ENCODE measurements around the gene PDS5A.
A peak's percentile ranks its signal among the peaks of the same experiment; 100 is the strongest.
"Not testable (repeated sequence)": the region's sequence is repeated elsewhere in the genome, so short reads cannot be mapped to it uniquely, and the experiment has no call there.

PDS5A gene

GRCh38 chr4:39814403-39815185, 163.1 kb downstream of the PDS5A start (continued):
- TF ChIP-seq ZNF785 (tag by site-specific recombination; IDR thresholded peaks at IDR 0.05) (no peak), OSR2 (tag by site-specific recombination; IDR thresholded peaks at IDR 0.05) (no peak), ZNF626 (tag by site-specific recombination; IDR thresholded peaks at IDR 0.05) (no peak), ZNF639 (tag by site-specific recombination; IDR thresholded peaks at IDR 0.05) (peak; percentile 62; the same call in 1 of the 2 replicates), KLF8 (tag by site-specific recombination; IDR thresholded peaks at IDR 0.05) (peak; percentile 98), SALL2 (tag by site-specific recombination; IDR thresholded peaks at IDR 0.05; ENCODE audit: borderline replicate concordance) (peak; percentile 61; the same call in 1 of the 2 replicates), ZNF514 (tag by site-specific recombination; IDR thresholded peaks at IDR 0.05) (no peak), ZNF654 (tag by site-specific recombination; IDR thresholded peaks at IDR 0.05; ENCODE audit: low read depth) (no peak), ZNF398 (tag by site-specific recombination; IDR thresholded peaks at IDR 0.05) (no peak), MZF1 (tag by site-specific recombination; IDR thresholded peaks at IDR 0.05; ENCODE audit: borderline replicate concordance) (no peak), ZNF488 (tag by site-specific recombination; IDR thresholded peaks at IDR 0.05) (0 out of 2 replicates have a peak, but pooled peaks have one; percentile 8), ZXDB (tag by site-specific recombination; IDR thresholded peaks at IDR 0.05) (no peak)

DNA sequence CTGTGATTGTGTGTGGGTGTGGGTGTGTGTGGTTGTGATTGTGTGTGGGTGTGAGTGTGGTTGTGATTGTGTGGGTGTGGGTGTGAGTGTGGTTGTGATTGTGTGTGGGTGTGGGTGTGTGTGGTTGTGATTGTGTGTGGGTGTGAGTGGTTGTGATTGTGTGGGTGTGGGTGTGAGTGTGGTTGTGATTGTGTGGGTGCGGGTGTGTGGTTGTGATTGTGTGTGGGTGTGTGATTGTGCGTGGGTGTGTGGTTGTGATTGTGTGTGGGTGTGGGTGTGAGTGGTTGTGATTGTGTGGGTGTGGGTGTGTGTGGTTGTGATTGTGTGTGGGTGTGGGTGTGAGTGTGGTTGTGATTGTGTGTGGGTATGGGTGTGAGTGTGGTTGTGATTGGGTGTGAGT, 163.9 kb downstream of the PDS5A start:
- CTCF ChIA-PET, result not testable (repeated sequence)

DNA sequence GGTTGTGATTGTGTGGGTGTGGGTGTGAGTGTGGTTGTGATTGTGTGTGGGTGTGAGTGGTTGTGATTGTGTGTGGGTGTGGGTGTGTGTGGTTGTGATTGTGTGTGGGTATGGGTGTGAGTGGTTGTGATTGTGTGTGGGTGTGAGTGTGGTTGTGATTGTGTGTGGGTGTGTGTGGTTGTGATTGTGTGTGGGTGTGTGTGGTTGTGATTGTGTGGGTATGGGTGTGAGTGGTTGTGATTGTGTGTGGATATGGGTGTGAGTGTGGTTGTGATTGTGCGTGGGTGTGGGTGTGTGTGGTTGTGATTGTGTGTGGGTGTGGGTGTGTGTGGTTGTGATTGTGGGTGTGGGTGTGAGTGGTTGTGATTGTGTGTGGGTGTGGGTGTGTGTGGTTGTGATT, 164.7 kb downstream of the PDS5A start:
- H3K27ac ChIP-seq (ENCODE audit: extremely low read depth, low read depth, low read length), result not testable (repeated sequence)

More for the DNA sequence above, 163.9 kb downstream of the PDS5A start:
- POLR2A ChIA-PET; H3K36me3 ChIP-seq (ENCODE audit: control insufficient read depth in 2 of 2, insufficient read depth in 1 of 2, low read length in 2 of 2); H3K4me3 ChIP-seq (ENCODE audit: low read depth, low read length); H3K9me3 ChIP-seq (ENCODE audit: control insufficient read depth, insufficient read depth, low read depth, low read length); H3K27ac ChIP-seq (ENCODE audit: extremely low read depth, low read depth, low read length); H3K4me1 ChIP-seq (ENCODE audit: control insufficient read depth, insufficient read depth, low read length): not testable (repeated sequence)

DNA sequence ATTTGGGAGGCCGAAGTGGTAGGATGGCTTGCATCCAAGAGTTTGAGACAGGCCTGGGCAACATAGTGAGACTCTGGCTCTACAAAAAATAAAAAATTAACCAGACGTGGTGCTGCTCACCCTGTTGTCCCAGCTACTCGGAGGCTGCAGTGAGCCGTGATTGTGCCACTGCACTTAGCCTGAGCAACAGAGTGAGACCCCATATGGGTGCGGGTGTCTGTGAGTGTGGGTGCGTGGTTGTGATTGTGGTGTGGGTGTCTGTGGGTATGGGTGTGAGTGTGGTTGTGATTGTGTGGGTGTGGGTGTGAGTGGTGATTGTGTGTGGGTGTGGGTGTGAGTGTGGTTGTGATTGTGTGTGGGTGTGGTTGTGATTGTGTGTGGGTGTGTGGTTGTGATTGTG, 165.2 kb downstream of the PDS5A start:
- no peaks in the 10 kb centered on the region for H3K4me1 ChIP-seq (ENCODE audit: control insufficient read depth, insufficient read depth, low read length)
- TF ChIP-seq EGR2 (tag by site-specific recombination; IDR thresholded peaks at IDR 0.05; ENCODE audit: low read depth) (peak; percentile 68; the same call in 1 of the 2 replicates), ZNF544 (tag by site-specific recombination; IDR thresholded peaks at IDR 0.05) (no peak), ZFHX2 (tag by site-specific recombination; conservative IDR thresholded peaks at IDR 0.05) (peak; percentile 73)
- CTCF ChIA-PET, result interaction anchor here (0.8 kb wide), 1 partner anchor 343 kb away, joined by 3 read pairs; no protein-coding TSS in a partner anchor
- H3K9me3 ChIP-seq (ENCODE audit: control insufficient read depth, insufficient read depth, low read depth, low read length), result no peaks in the 10 kb centered on the region
- POLR2A ChIA-PET, result no interaction called here
- no peak overlapping the region for H3K4me3 ChIP-seq (ENCODE audit: low read depth, low read length)
- H3K36me3 ChIP-seq (ENCODE audit: control insufficient read depth in 2 of 2, insufficient read depth in 1 of 2, low read length in 2 of 2), result no peaks in the 10 kb centered on the region
- no peak overlapping the region for H3K27ac ChIP-seq (ENCODE audit: extremely low read depth, low read depth, low read length)

More for the DNA sequence above, 164.7 kb downstream of the PDS5A start:
- CTCF ChIA-PET; H3K4me1 ChIP-seq (ENCODE audit: control insufficient read depth, insufficient read depth, low read length); H3K4me3 ChIP-seq (ENCODE audit: low read depth, low read length); H3K9me3 ChIP-seq (ENCODE audit: control insufficient read depth, insufficient read depth, low read depth, low read length); POLR2A ChIA-PET; H3K36me3 ChIP-seq (ENCODE audit: control insufficient read depth in 2 of 2, insufficient read depth in 1 of 2, low read length in 2 of 2): not testable (repeated sequence)
